Stimulated activated CD4-positive, alpha-beta T cell treated with anti-CD3 and anti-CD28 coated beads, Interleukin-4, amount 100 ng/mL, for 1 hour (primary cell): ENCODE results near the gene TMEM61.

Source experiments
- DNase-seq: peaks from one replicate; pipeline ENCODE4 v3.0.0-alpha.2; 2020

TMEM61 gene

DNA sequence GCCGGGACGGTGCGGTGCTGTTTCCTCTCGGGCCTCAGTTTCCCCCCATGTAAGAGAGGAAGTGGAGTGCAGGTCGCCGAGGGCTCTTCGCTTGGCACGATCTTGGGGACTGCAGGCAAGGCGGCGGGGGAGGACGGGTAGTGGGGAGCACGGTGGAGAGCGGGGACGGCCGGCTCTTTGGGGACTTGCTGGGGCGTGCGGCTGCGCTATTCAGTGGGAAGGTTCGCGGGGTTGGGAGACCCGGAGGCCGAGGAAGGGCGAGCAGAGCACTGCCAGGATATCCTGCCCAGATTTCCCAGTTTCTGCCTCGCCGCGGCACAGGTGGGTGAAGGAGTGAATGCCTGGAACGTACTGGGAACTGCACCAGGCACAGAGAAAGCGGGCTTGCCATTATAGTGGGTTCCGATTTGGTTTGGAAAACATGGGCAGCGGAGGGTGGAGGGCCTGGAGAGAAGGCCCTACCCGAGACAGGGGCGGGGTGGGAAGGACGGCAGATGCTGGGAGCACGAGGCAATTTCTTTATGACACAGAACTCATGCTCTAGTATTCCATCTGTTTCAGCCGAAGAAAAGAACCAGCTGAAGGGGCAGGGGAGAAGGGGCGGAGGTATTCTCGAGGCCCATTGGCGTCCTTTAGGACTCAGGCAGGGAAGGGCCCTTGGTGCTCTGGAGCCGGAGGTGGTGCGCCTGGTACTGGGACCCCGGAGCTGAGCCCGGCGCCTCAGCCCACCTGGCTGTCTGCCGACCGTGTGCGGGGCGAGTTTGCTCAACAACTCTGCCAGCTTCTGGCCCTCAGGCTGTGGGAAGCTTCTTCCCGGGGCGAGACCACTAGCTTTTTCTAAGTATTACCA, 59.9 kb downstream of the TMEM61 start:
- DNase-seq = no peak

DNA sequence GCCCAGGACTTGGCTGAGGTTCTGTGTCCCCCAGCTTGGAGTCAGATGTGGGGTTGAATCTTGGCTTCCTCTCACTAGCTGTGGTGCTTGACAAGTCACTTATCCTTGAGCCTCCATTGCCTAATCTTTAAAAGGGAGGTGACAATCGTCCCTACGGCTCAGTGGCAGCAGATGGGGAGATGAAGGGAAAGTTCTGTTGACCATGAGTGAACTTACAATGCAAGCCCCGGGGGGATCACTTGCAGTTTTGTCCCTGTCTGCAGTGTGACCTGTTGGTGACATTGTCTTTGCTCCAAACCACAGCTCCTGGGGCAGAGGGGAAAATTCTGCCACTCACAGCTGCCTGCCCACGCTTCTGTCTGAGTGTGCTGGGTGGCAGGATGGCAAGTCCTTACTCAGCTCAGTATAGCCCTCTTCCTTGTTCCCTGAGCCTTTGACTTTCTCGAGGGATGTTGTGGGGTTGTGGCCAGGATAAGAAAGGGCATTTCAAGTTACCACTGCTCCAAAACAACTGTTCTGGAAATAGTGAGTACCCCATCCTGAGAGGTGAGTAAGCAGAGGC, 60.6 kb downstream of the TMEM61 start:
- no peak for DNase-seq

DNA sequence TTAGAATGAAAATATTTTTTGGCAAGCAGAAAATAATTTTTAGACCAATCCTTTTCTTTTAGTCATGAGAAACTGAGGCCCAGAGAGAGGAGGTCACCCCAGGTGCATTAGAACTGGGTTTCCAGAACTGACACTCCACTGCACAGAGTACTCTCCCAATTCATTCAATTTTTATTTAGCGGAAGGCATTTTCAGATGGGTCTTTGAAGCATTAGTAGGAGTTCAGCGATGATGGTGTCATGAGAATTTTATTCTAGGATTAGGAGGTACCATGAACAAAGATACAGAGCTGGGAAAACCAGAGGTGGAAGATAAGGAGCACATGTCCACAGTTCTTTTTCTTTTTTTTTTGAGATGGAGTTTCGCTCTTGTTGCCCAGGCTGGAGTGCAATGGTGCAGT, 61.2 kb downstream of the TMEM61 start:
- DNase-seq = no peak
